Measurements from ENCODE around the gene ATP4A. TPM values are rescaled to one million over a fixed set of nuclear protein-coding genes. Genes with fewer than 3 reads are reported as not detected.

The ATP4A gene
- total RNA-seq, 2 donors from 2014 or later: not detected

- H3K4me1 ChIP-seq: no peaks in the 10 kb centered on the region
- H3K27me3 ChIP-seq: no peaks in the 10 kb centered on the region
- no peak for DNase-seq (ENCODE audit: low spot score)
- TF ChIP-seq, protein P1, sequence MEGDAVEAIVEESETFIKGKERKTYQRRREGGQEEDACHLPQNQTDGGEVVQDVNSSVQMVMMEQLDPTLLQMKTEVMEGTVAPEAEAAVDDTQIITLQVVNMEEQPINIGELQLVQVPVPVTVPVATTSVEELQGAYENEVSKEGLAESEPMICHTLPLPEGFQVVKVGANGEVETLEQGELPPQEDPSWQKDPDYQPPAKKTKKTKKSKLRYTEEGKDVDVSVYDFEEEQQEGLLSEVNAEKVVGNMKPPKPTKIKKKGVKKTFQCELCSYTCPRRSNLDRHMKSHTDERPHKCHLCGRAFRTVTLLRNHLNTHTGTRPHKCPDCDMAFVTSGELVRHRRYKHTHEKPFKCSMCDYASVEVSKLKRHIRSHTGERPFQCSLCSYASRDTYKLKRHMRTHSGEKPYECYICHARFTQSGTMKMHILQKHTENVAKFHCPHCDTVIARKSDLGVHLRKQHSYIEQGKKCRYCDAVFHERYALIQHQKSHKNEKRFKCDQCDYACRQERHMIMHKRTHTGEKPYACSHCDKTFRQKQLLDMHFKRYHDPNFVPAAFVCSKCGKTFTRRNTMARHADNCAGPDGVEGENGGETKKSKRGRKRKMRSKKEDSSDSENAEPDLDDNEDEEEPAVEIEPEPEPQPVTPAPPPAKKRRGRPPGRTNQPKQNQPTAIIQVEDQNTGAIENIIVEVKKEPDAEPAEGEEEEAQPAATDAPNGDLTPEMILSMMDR (IDR thresholded peaks at IDR 0.05): no peak
- no peak overlapping the region for H3K27ac ChIP-seq
- H3K36me3 ChIP-seq: no peaks in the 10 kb centered on the region
- peaks cover 0 to 17% of the 10 kb centered on the region in 2 donors for H3K9me3 ChIP-seq
- no peak overlapping the region for H3K4me3 ChIP-seq
These were observed 14.5 kb upstream of the ATP4A start for GRCh38 chr19:35577918-35578317.

- no peak for DNase-seq (ENCODE audit: low spot score)
- no peaks in the 10 kb centered on the region for H3K36me3 ChIP-seq
- H3K27me3 ChIP-seq: no peaks in the 10 kb centered on the region
- TF ChIP-seq, protein P1 (IDR thresholded peaks at IDR 0.05): no peak
- no peak overlapping the region for H3K27ac ChIP-seq
- H3K9me3 ChIP-seq: peaks cover 0 to 10% of the 10 kb centered on the region in 2 donors
- H3K4me1 ChIP-seq: no peaks in the 10 kb centered on the region
- no peak overlapping the region for H3K4me3 ChIP-seq
These were observed 8.0 kb upstream of the ATP4A start for GRCh38 chr19:35571406-35571965.

GRCh38 chr19:35569281-35569781 is 5.9 kb upstream of the ATP4A start:
- no peak for DNase-seq (ENCODE audit: low spot score)
- TF ChIP-seq, protein P1 (IDR thresholded peaks at IDR 0.05): no peak
- Histone ChIP-seq H3K9me3 (no peaks in the 10 kb centered on the region), H3K4me3 (no peak overlapping the region), H3K4me1 (no peaks in the 10 kb centered on the region), H3K36me3 (no peaks in the 10 kb centered on the region), H3K27ac (no peak overlapping the region), H3K27me3 (no peaks in the 10 kb centered on the region)

DNA sequence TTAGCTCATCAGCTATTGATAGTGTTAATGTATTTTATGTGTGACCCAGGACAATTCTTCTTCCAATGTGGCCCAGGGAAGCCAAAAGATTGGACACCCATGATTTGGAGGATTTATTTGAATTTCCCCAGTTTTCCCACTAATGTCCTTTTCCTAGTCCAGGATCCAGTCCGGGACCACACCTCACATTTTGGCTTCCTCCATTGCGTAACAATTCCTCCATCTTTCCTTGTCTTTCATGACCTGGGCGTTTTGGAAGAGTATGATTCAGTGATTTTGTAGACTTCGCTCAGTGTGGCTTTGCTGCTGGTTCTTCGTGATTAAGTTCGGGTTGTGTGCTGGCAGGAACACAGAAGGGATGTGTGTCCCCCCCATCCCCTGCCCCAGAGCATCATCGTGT is 3.3 kb upstream of the ATP4A start:
- no peaks in the 10 kb centered on the region for H3K27me3 ChIP-seq
- no peak for DNase-seq (ENCODE audit: low spot score)
- H3K4me3 ChIP-seq: no peak overlapping the region
- H3K9me3 ChIP-seq: no peaks in the 10 kb centered on the region
- H3K36me3 ChIP-seq: no peaks in the 10 kb centered on the region
- no peaks in the 10 kb centered on the region for H3K4me1 ChIP-seq
- no peak overlapping the region for H3K27ac ChIP-seq
- TF ChIP-seq, protein P1 (IDR thresholded peaks at IDR 0.05): no peak

GRCh38 chr19:35565016-35565856 is 1.8 kb upstream of the ATP4A start:
- no peaks in the 10 kb centered on the region for H3K4me1 ChIP-seq
- no peaks in the 10 kb centered on the region for H3K27me3 ChIP-seq
- H3K4me3 ChIP-seq: no peak overlapping the region
- no peak for DNase-seq (ENCODE audit: low spot score)
- TF ChIP-seq, protein P1 (IDR thresholded peaks at IDR 0.05): no peak
- no peaks in the 10 kb centered on the region for H3K9me3 ChIP-seq
- H3K27ac ChIP-seq: no peak overlapping the region
- H3K36me3 ChIP-seq: no peaks in the 10 kb centered on the region

Measured in right atrium auricular region (tissue), 2 donors.